Naive B cell (primary cell): ENCODE measurements around the gene SLC25A41. TPM values are rescaled to one million over a fixed set of nuclear protein-coding genes. Genes with fewer than 3 reads are reported as not detected.

Experiments used
- ATAC-seq, 2 donors: fragments of 150-1000 bp; cut with Tn5 transposase; 2 replicates each; pipeline ENCODE4 v1.10.0; 2021; ENCODE audit warnings: low read depth in 2 of 2, mild to moderate bottlenecking in 2 of 2, moderate library complexity in 2 of 2
- DNase-seq: peaks from one replicate; pipeline ENCODE4 v3.0.0; 2022
- H3K27ac Mint-ChIP-seq, 6 donors: one replicate each; pipeline ENCODE4 v1.8.0; 2020 to 2022; ENCODE audit warnings: mild to moderate bottlenecking in 6 of 6, mixed read lengths in 6 of 6, moderate library complexity in 5 of 6, inconsistent platforms in 2 of 6
- H3K27me3 Mint-ChIP-seq, 3 donors: one replicate each; pipeline ENCODE4 v1.8.0; 2021 to 2022; ENCODE audit warnings: mixed read lengths in 3 of 3, mild to moderate bottlenecking in 1 of 3
- H3K36me3 Mint-ChIP-seq, 2 donors: one replicate each; pipeline ENCODE4 v1.8.0; 2020 to 2022; ENCODE audit warnings: mixed read lengths in 2 of 2, inconsistent platforms in 1 of 2, mild to moderate bottlenecking in 1 of 2
- H3K4me1 Mint-ChIP-seq, 3 donors: one replicate each; pipeline ENCODE4 v1.8.0; 2020 to 2022; ENCODE audit warnings: mixed read lengths in 3 of 3, inconsistent platforms in 1 of 3, mild to moderate bottlenecking in 1 of 3, moderate library complexity in 1 of 3
- H3K4me3 Mint-ChIP-seq, 8 donors: one replicate each; pipeline ENCODE4 v1.8.0; 2020 to 2022; ENCODE audit warnings: mild to moderate bottlenecking in 8 of 8, mixed read lengths in 8 of 8, moderate library complexity in 8 of 8, inconsistent platforms in 2 of 8
- H3K9me3 Mint-ChIP-seq, 7 donors: one replicate each; pipeline ENCODE4 v1.8.0; 2020 to 2022; ENCODE audit warnings: mixed read lengths in 7 of 7, mild to moderate bottlenecking in 5 of 7, inconsistent platforms in 2 of 7, moderate library complexity in 1 of 7
- polyA plus RNA-seq, 6 donors: library from polyadenylated mRNA; unstranded; fragments of 300-500 nt; fragmentation: Illumina TruSeq; gene quantifications; one replicate each; pipeline ENCODE4 v1.2.3, GENCODE V29; 2021; ENCODE audit warnings: low read depth in 6 of 6

Gene SLC25A41
- polyA plus RNA-seq, 6 donors from 2014 or later, result not detected

- H3K27ac Mint-ChIP-seq, result no peak overlapping the region
- ATAC-seq (no peak), DNase-seq (no peak)
- H3K9me3 Mint-ChIP-seq, result no peaks in the 10 kb centered on the region
- H3K27me3 Mint-ChIP-seq, result no peaks in the 10 kb centered on the region
- no peaks in the 10 kb centered on the region for H3K36me3 Mint-ChIP-seq
- no peak overlapping the region for H3K4me3 Mint-ChIP-seq
- H3K4me1 Mint-ChIP-seq, result peaks cover 9 to 17% (median 16%) of the 10 kb centered on the region in 3 donors
Measured at GRCh38 chr19:6417713-6418561, 15.6 kb downstream of the SLC25A41 start.

- ATAC-seq, result no peak
- H3K36me3 Mint-ChIP-seq, result no peaks in the 10 kb centered on the region
- no peak for DNase-seq
- no peaks in the 10 kb centered on the region for H3K27me3 Mint-ChIP-seq
- no peaks in the 10 kb centered on the region for H3K9me3 Mint-ChIP-seq
- peaks cover 0 to 6% (median 5%) of the 10 kb centered on the region in 3 donors for H3K4me1 Mint-ChIP-seq
- H3K27ac Mint-ChIP-seq, result no peak overlapping the region
- no peak overlapping the region for H3K4me3 Mint-ChIP-seq
Measured at GRCh38 chr19:6416658-6417405, 16.7 kb downstream of the SLC25A41 start.

- H3K27me3 Mint-ChIP-seq, result no peaks in the 10 kb centered on the region
- H3K36me3 Mint-ChIP-seq, result no peaks in the 10 kb centered on the region
- ATAC-seq, result no peak
- H3K9me3 Mint-ChIP-seq, result no peaks in the 10 kb centered on the region
- DNase-seq, result no peak
- H3K4me3 Mint-ChIP-seq, result no peak overlapping the region
- H3K4me1 Mint-ChIP-seq, result no peaks in the 10 kb centered on the region
- H3K27ac Mint-ChIP-seq, result no peak overlapping the region
Measured at GRCh38 chr19:6415591-6416190, 17.9 kb downstream of the SLC25A41 start.

GRCh38 chr19:6414793-6415590 is 18.6 kb downstream of the SLC25A41 start:
- Mint-ChIP-seq H3K4me3 (no peak overlapping the region), H3K4me1 (no peaks in the 10 kb centered on the region), H3K27ac (no peak overlapping the region), H3K36me3 (no peaks in the 10 kb centered on the region), H3K27me3 (no peaks in the 10 kb centered on the region), H3K9me3 (no peaks in the 10 kb centered on the region)
- no peak for ATAC-seq
- DNase-seq, result no peak

- DNase-seq, result no peak
- H3K36me3 Mint-ChIP-seq, result no peaks in the 10 kb centered on the region
Measured at GRCh38 chr19:6413721-6414643, 19.6 kb downstream of the SLC25A41 start.

GRCh38 chr19:6413291-6413690 is 20.3 kb downstream of the SLC25A41 start:
- ATAC-seq (no peak), DNase-seq (no peak)
- no peaks in the 10 kb centered on the region for H3K36me3 Mint-ChIP-seq
- no peak overlapping the region for H3K4me3 Mint-ChIP-seq
- H3K27ac Mint-ChIP-seq, result no peak overlapping the region
- no peaks in the 10 kb centered on the region for H3K27me3 Mint-ChIP-seq
- H3K4me1 Mint-ChIP-seq, result no peaks in the 10 kb centered on the region
- H3K9me3 Mint-ChIP-seq, result no peaks in the 10 kb centered on the region

More at GRCh38 chr19:6413721-6414643, 19.6 kb downstream of the SLC25A41 start:
- no peak overlapping the region for H3K4me3 Mint-ChIP-seq
- no peaks in the 10 kb centered on the region for H3K4me1 Mint-ChIP-seq
- H3K27me3 Mint-ChIP-seq, result no peaks in the 10 kb centered on the region
- H3K27ac Mint-ChIP-seq, result no peak overlapping the region
- no peaks in the 10 kb centered on the region for H3K9me3 Mint-ChIP-seq
- ATAC-seq, result no peak

GRCh38 chr19:6412447-6413091 is 21.0 kb downstream of the SLC25A41 start:
- DNase-seq (peak; percentile 17), ATAC-seq (peak; percentile 58 to 71)
- H3K36me3 Mint-ChIP-seq, result no peaks in the 10 kb centered on the region
- H3K9me3 Mint-ChIP-seq, result no peaks in the 10 kb centered on the region
- no peaks in the 10 kb centered on the region for H3K4me1 Mint-ChIP-seq
- H3K27me3 Mint-ChIP-seq, result no peaks in the 10 kb centered on the region
- no peak overlapping the region for H3K4me3 Mint-ChIP-seq
- no peak overlapping the region for H3K27ac Mint-ChIP-seq

- H3K4me3 Mint-ChIP-seq, result no peak overlapping the region
- H3K27me3 Mint-ChIP-seq, result no peaks in the 10 kb centered on the region
- no peak for DNase-seq
- H3K36me3 Mint-ChIP-seq, result no peaks in the 10 kb centered on the region
- H3K4me1 Mint-ChIP-seq, result no peaks in the 10 kb centered on the region
- H3K9me3 Mint-ChIP-seq, result no peaks in the 10 kb centered on the region
- H3K27ac Mint-ChIP-seq, result peak overlapping the region in 1 of 6 donors; percentile 38
- no peak for ATAC-seq
Measured at GRCh38 chr19:6412061-6412446, 21.5 kb downstream of the SLC25A41 start.

GRCh38 chr19:6409346-6409745 is 24.2 kb downstream of the SLC25A41 start:
- Mint-ChIP-seq H3K27ac (no peak overlapping the region), H3K36me3 (no peaks in the 10 kb centered on the region), H3K27me3 (no peaks in the 10 kb centered on the region), H3K4me3 (no peak overlapping the region), H3K9me3 (no peaks in the 10 kb centered on the region), H3K4me1 (no peaks in the 10 kb centered on the region)
- DNase-seq (no peak), ATAC-seq (no peak)

- DNase-seq (no peak), ATAC-seq (no peak)
- no peaks in the 10 kb centered on the region for H3K4me1 Mint-ChIP-seq
- no peak overlapping the region for H3K27ac Mint-ChIP-seq
- H3K27me3 Mint-ChIP-seq, result no peaks in the 10 kb centered on the region
- H3K36me3 Mint-ChIP-seq, result no peaks in the 10 kb centered on the region
- H3K9me3 Mint-ChIP-seq, result no peaks in the 10 kb centered on the region
- H3K4me3 Mint-ChIP-seq, result no peak overlapping the region
Measured at GRCh38 chr19:6406401-6406800, 27.2 kb downstream of the SLC25A41 start.

- no peak for ATAC-seq
- Mint-ChIP-seq H3K9me3 (no peaks in the 10 kb centered on the region), H3K4me1 (no peaks in the 10 kb centered on the region), H3K36me3 (no peaks in the 10 kb centered on the region), H3K4me3 (no peak overlapping the region), H3K27ac (no peak overlapping the region), H3K27me3 (no peaks in the 10 kb centered on the region)
- no peak for DNase-seq
Measured at GRCh38 chr19:6402837-6403608, 30.5 kb downstream of the SLC25A41 start.
